BE2C (cell line): ENCODE measurements around the gene NOS1AP.

Experiments used
- DNase-seq: peaks from one replicate; pipeline ENCODE4 v3.0.0-alpha.2; 2020
- H3K27me3 ChIP-seq: fragments of 250-450 bp; sonication (Bioruptor Pico); 2 replicates; pipeline ENCODE4 v1.5.1; 2020; ENCODE audit warnings: mild to moderate bottlenecking
- H3K36me3 ChIP-seq: fragments of 250-450 bp; sonication (Bioruptor Pico); 2 replicates; pipeline ENCODE4 v1.5.1; 2020; ENCODE audit warnings: mild to moderate bottlenecking
- H3K4me1 ChIP-seq: fragments of 250-450 bp; sonication (Bioruptor Pico); 2 replicates; pipeline ENCODE4 v1.5.1; 2020
- H3K4me3 ChIP-seq: 2 replicates; pipeline ENCODE4 v1.5.1; 2011; ENCODE audit warnings: low read depth, low read length
- H3K9me3 ChIP-seq: fragments of 250-450 bp; sonication (Bioruptor Pico); 2 replicates; pipeline ENCODE4 v1.5.1; 2020
- TF ChIP-seq, protein P1 (sequence below): IDR thresholded peaks from 2 replicates; pipeline ENCODE4 v1.5.1; 2012; ENCODE audit warnings: mild to moderate bottlenecking, low read depth, low read length

NOS1AP gene

DNA sequence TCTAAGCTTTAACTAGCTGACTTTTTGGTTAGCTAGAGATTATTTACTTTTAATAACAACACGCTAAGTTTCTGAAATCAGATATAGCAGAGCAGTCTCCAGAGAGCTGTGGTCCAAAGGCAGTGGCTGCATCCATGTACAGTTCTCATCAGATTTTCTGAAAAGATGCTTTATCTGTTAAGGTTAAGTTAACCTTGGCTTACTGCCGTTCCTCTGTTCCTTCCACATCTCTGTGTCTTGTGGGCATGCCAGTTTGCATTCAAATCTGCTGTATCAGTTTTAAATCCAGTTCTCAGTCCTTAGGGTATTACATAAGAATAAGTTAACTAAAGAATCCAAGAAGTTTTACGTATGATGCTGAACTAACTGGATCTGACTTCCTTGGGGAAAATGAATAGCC, 260.3 kb downstream of the NOS1AP start:
- TF ChIP-seq, protein P1, sequence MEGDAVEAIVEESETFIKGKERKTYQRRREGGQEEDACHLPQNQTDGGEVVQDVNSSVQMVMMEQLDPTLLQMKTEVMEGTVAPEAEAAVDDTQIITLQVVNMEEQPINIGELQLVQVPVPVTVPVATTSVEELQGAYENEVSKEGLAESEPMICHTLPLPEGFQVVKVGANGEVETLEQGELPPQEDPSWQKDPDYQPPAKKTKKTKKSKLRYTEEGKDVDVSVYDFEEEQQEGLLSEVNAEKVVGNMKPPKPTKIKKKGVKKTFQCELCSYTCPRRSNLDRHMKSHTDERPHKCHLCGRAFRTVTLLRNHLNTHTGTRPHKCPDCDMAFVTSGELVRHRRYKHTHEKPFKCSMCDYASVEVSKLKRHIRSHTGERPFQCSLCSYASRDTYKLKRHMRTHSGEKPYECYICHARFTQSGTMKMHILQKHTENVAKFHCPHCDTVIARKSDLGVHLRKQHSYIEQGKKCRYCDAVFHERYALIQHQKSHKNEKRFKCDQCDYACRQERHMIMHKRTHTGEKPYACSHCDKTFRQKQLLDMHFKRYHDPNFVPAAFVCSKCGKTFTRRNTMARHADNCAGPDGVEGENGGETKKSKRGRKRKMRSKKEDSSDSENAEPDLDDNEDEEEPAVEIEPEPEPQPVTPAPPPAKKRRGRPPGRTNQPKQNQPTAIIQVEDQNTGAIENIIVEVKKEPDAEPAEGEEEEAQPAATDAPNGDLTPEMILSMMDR: no peak
- Histone ChIP-seq H3K27me3 (no peaks in the 10 kb centered on the region), H3K36me3 (no peaks in the 10 kb centered on the region), H3K9me3 (no peaks in the 10 kb centered on the region), H3K4me3 (no peak overlapping the region), H3K4me1 (no peaks in the 10 kb centered on the region)
- DNase-seq: no peak

DNA sequence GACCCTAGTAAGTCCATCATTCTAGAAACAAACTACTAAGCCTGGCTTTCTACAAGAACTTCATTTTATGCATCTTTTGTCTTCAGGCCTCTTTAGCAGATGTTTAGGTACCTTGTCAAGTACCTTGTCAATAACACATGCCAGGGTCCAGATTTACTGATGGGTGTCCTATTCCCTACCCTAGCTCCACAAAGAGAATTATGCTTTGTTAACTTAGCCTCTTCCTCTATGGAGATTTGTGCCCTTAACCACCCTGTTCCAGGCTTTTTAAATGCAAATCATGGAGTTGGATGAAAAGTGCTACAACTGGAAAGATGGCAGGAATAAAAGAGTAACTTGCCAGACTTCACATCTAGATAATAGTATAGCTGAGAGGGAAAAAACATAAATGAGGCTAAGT, 264.5 kb downstream of the NOS1AP start:
- Histone ChIP-seq H3K27me3 (no peaks in the 10 kb centered on the region), H3K4me3 (no peak overlapping the region), H3K36me3 (no peaks in the 10 kb centered on the region), H3K4me1 (no peaks in the 10 kb centered on the region), H3K9me3 (no peaks in the 10 kb centered on the region)
- TF ChIP-seq, protein P1: no peak
- DNase-seq: no peak

DNA sequence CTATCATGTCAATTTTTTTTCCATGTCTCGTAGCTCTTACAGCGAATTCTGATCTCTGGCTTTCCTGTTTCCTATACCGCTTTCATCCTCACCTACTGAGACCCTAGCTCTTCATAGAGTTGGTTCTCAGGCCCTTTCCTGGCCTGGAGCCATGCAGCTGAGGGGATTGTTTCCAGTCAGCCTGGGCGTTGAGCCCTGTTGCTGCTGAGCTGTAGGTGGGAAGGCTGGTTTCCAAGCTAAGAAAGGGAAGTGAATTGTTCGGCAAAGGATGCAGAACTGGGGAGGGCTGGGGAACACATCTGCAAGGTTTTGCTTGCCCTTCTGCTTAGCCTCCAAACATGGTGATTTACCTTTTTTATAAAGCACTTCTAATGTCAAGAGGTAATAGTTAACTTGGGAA, 265.6 kb downstream of the NOS1AP start:
- Histone ChIP-seq H3K9me3 (no peaks in the 10 kb centered on the region), H3K4me1 (no peaks in the 10 kb centered on the region), H3K4me3 (no peak overlapping the region), H3K36me3 (no peaks in the 10 kb centered on the region), H3K27me3 (no peaks in the 10 kb centered on the region)
- no peak for DNase-seq
- TF ChIP-seq, protein P1: no peak

DNA sequence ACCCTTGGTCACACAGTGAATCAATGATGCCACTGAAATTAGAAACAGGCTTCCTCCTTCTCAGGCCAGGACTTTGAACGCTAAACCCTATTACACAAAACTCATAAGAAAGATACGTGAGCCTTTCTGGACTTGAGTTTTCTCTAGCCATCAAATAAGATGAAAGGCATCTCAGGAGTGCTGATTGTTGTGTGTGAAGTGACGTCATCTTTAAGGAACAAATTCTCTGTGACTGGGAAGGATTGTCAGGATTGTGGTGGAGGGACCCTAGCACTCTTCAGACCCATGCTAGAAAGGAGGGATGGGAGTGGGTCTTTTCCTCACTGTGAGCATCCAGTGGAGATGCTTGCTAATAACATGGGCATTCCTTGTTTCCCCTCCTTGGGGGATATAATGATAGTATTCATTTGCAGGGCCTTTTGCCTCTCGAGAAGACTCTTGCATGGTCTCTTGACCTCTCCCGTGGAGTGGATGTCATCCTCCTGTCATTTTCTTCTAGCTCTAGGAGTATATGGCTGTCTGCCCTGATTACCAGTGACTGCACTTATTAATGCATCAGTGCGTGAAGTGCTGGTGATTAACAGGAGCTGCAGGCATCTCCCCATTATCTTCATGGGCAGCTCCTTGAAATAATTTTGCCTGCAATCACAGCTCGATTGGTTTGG, 267.3 kb downstream of the NOS1AP start:
- no peaks in the 10 kb centered on the region for H3K36me3 ChIP-seq
- no peaks in the 10 kb centered on the region for H3K9me3 ChIP-seq
- DNase-seq: no peak
- H3K27me3 ChIP-seq: no peaks in the 10 kb centered on the region
- H3K4me3 ChIP-seq: no peak overlapping the region
- TF ChIP-seq, protein P1: no peak
- H3K4me1 ChIP-seq: no peaks in the 10 kb centered on the region

DNA sequence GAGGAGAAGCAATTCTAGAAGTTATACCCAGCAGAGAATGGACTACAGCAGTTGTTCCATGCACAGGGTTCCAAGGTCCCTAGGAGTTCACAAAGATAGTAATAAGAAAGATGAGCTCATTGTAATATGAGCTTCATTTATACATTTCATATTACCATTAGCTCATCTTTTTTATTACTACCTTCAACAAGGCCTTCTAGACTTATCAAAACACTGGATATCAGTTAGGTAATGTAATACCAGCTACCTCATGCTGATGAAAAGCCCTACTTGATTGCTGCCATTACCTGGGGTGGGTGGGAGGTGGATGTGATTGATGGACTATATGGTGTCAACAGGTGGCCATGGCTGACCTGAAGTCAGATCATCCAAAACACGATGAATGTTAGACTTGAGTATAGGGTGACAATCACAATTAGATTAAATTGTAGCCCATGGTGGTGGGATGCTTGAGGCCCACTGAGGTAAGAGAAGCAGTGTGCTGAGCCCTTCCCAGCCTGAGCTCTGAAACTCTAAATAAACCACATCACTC, 273.0 kb downstream of the NOS1AP start:
- no peak for DNase-seq
- Histone ChIP-seq H3K4me3 (no peak overlapping the region), H3K9me3 (no peaks in the 10 kb centered on the region), H3K4me1 (no peaks in the 10 kb centered on the region), H3K36me3 (no peaks in the 10 kb centered on the region), H3K27me3 (no peaks in the 10 kb centered on the region)
- TF ChIP-seq, protein P1: no peak

DNA sequence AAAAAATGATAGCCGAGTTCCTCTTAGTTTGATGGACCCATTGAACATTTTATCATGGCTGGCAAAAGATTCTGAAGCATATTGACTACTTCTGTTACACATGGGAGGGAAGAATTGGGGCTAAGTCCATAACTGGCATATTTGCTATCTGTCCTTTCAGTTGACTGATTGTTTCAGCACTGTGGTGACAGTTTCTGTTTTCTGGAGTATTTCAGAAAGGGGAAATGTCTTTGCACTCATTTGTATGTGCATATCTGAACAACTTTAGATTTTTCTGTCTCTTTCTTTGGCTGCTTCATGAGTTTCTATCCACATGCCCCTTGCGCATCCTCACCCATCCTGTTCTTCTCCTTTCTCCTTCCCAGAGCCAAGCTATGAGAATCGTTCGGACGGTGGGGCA, 274.0 kb downstream of the NOS1AP start:
- Histone ChIP-seq H3K4me3 (no peak overlapping the region), H3K4me1 (no peaks in the 10 kb centered on the region), H3K9me3 (no peaks in the 10 kb centered on the region), H3K36me3 (no peaks in the 10 kb centered on the region), H3K27me3 (no peaks in the 10 kb centered on the region)
- TF ChIP-seq, protein P1: no peak
- no peak for DNase-seq
